Central memory CD8-positive, alpha-beta T cell (primary cell): ENCODE results near the gene CYBC1.

ENCODE experiments used
- ATAC-seq: fragments of 150-1000 bp; cut with Tn5 transposase; replicated peaks from 2 replicates; pipeline ENCODE4 v1.10.0; 2022; ENCODE audit warnings: mild to moderate bottlenecking, moderate FRiP score, moderate number of reproducible peaks; ENCODE audit not compliant: poor library complexity, severe bottlenecking; ENCODE audit errors: extremely low read depth
- DNase-seq, 2 donors: peaks; one replicate each; pipeline ENCODE4 v3.0.0; 2021; ENCODE audit warnings: low spot score in 2 of 2
- H3K27ac Mint-ChIP-seq: one replicate; pipeline ENCODE4 v1.8.0; 2022; ENCODE audit warnings: low read depth, mild to moderate bottlenecking, moderate library complexity, mixed read lengths
- H3K27me3 Mint-ChIP-seq: one replicate; pipeline ENCODE4 v1.8.0; 2022; ENCODE audit warnings: mixed read lengths
- H3K36me3 Mint-ChIP-seq: one replicate; pipeline ENCODE4 v1.8.0; 2022; ENCODE audit warnings: mild to moderate bottlenecking, moderate library complexity, mixed read lengths; ENCODE audit not compliant: insufficient read depth
- H3K4me1 Mint-ChIP-seq: one replicate; pipeline ENCODE4 v1.8.0; 2022; ENCODE audit warnings: mixed read lengths
- H3K4me3 Mint-ChIP-seq: one replicate; pipeline ENCODE4 v1.8.0; 2022; ENCODE audit warnings: mild to moderate bottlenecking, moderate library complexity, mixed read lengths
- H3K9me3 Mint-ChIP-seq: one replicate; pipeline ENCODE4 v1.8.0; 2022; ENCODE audit warnings: mixed read lengths

Gene CYBC1

GRCh38 chr17:82435103-82435502 lies 15.4 kb downstream of the CYBC1 start:
- H3K27me3 Mint-ChIP-seq, result no peaks in the 10 kb centered on the region
- H3K36me3 Mint-ChIP-seq, result peaks cover 4% of the 10 kb centered on the region
- no peak overlapping the region for H3K4me3 Mint-ChIP-seq
- DNase-seq (no peak), ATAC-seq (no peak)
- no peaks in the 10 kb centered on the region for H3K9me3 Mint-ChIP-seq
- H3K27ac Mint-ChIP-seq, result no peak overlapping the region
- H3K4me1 Mint-ChIP-seq, result peaks cover 7% of the 10 kb centered on the region

GRCh38 chr17:82434216-82434565 lies 16.4 kb downstream of the CYBC1 start:
- H3K27me3 Mint-ChIP-seq, result no peaks in the 10 kb centered on the region
- no peaks in the 10 kb centered on the region for H3K9me3 Mint-ChIP-seq
- H3K4me1 Mint-ChIP-seq, result peaks cover 16% of the 10 kb centered on the region
- H3K36me3 Mint-ChIP-seq, result peaks cover 4% of the 10 kb centered on the region
- ATAC-seq, result peak; percentile 67
- H3K4me3 Mint-ChIP-seq, result no peak overlapping the region
- no peak for DNase-seq
- no peak overlapping the region for H3K27ac Mint-ChIP-seq

- no peak for ATAC-seq
- peaks cover 16% of the 10 kb centered on the region for H3K4me1 Mint-ChIP-seq
- no peaks in the 10 kb centered on the region for H3K27me3 Mint-ChIP-seq
- no peak for DNase-seq
- peaks cover 4% of the 10 kb centered on the region for H3K36me3 Mint-ChIP-seq
- no peak overlapping the region for H3K27ac Mint-ChIP-seq
- no peak overlapping the region for H3K4me3 Mint-ChIP-seq
- no peaks in the 10 kb centered on the region for H3K9me3 Mint-ChIP-seq
Measured at GRCh38 chr17:82433560-82434215, 16.9 kb downstream of the CYBC1 start.

GRCh38 chr17:82432017-82432416 lies 18.5 kb downstream of the CYBC1 start:
- Mint-ChIP-seq H3K9me3 (no peaks in the 10 kb centered on the region), H3K4me1 (peaks cover 16% of the 10 kb centered on the region), H3K4me3 (no peak overlapping the region), H3K27me3 (no peaks in the 10 kb centered on the region), H3K36me3 (no peaks in the 10 kb centered on the region), H3K27ac (no peak overlapping the region)
- DNase-seq, result no peak
- ATAC-seq, result no peak

GRCh38 chr17:82429824-82430223 lies 20.7 kb downstream of the CYBC1 start:
- Mint-ChIP-seq H3K27ac (peak overlapping the region; percentile 1), H3K4me1 (peaks cover 17% of the 10 kb centered on the region), H3K36me3 (peaks cover 4% of the 10 kb centered on the region), H3K4me3 (no peak overlapping the region), H3K27me3 (no peaks in the 10 kb centered on the region), H3K9me3 (no peaks in the 10 kb centered on the region)
- no peak for DNase-seq
- ATAC-seq, result no peak

- DNase-seq, result no peak
- Mint-ChIP-seq H3K4me1 (peaks cover 18% of the 10 kb centered on the region), H3K36me3 (peaks cover 4% of the 10 kb centered on the region), H3K27me3 (no peaks in the 10 kb centered on the region), H3K27ac (no peak overlapping the region), H3K9me3 (no peaks in the 10 kb centered on the region), H3K4me3 (no peak overlapping the region)
- no peak for ATAC-seq
Measured at GRCh38 chr17:82428546-82428945, 22.0 kb downstream of the CYBC1 start.

- no peaks in the 10 kb centered on the region for H3K27me3 Mint-ChIP-seq
- no peak overlapping the region for H3K4me3 Mint-ChIP-seq
- no peak for DNase-seq
- H3K4me1 Mint-ChIP-seq, result peaks cover 18% of the 10 kb centered on the region
- no peaks in the 10 kb centered on the region for H3K9me3 Mint-ChIP-seq
- H3K27ac Mint-ChIP-seq, result peak overlapping the region; percentile 69
- peaks cover 19% of the 10 kb centered on the region for H3K36me3 Mint-ChIP-seq
- no peak for ATAC-seq
Measured at GRCh38 chr17:82424863-82425159, 25.7 kb downstream of the CYBC1 start.

- DNase-seq, result peak; percentile 33 to 43
- peaks cover 14% of the 10 kb centered on the region for H3K4me1 Mint-ChIP-seq
Measured at GRCh38 chr17:82424001-82424862, 26.3 kb downstream of the CYBC1 start.

GRCh38 chr17:82419540-82419939 lies 31.0 kb downstream of the CYBC1 start:
- peaks cover 22% of the 10 kb centered on the region for H3K36me3 Mint-ChIP-seq
- no peaks in the 10 kb centered on the region for H3K9me3 Mint-ChIP-seq
- peak overlapping the region; percentile 68 for H3K4me3 Mint-ChIP-seq
- peak overlapping the region; percentile 49 for H3K27ac Mint-ChIP-seq
- H3K27me3 Mint-ChIP-seq, result no peaks in the 10 kb centered on the region
- DNase-seq (no peak), ATAC-seq (no peak)
- H3K4me1 Mint-ChIP-seq, result peaks cover 27% of the 10 kb centered on the region

More at GRCh38 chr17:82424001-82424862, 26.3 kb downstream of the CYBC1 start:
- Mint-ChIP-seq H3K27ac (peak overlapping the region; percentile 69), H3K27me3 (no peaks in the 10 kb centered on the region), H3K9me3 (no peaks in the 10 kb centered on the region), H3K4me3 (no peak overlapping the region), H3K36me3 (peaks cover 21% of the 10 kb centered on the region)
- ATAC-seq, result no peak

- Mint-ChIP-seq H3K36me3 (peaks cover 24% of the 10 kb centered on the region), H3K9me3 (no peaks in the 10 kb centered on the region), H3K27me3 (no peaks in the 10 kb centered on the region), H3K4me1 (peaks cover 28% of the 10 kb centered on the region), H3K27ac (peak within 1 kb of the TSS; percentile 49), H3K4me3 (peak within 1 kb of the TSS; percentile 68)
- DNase-seq (peak; percentile 81 to 82), ATAC-seq (peak; percentile 87)
Measured at GRCh38 chr17:82418001-82418986, 32.3 kb downstream of the CYBC1 start, which contains the start of the genes HEXD and OGFOD3. TSS of gene HEXD (plus strand) at chr17:82418347. CDS start at chr17:82419800, 1,453 bp downstream. TSS of gene OGFOD3 (minus strand) at chr17:82418586. CDS start at chr17:82418485, 101 bp downstream.

- H3K27me3 Mint-ChIP-seq, result no peaks in the 10 kb centered on the region
- no peaks in the 10 kb centered on the region for H3K9me3 Mint-ChIP-seq
- ATAC-seq (no peak), DNase-seq (no peak)
- no peak overlapping the region for H3K4me3 Mint-ChIP-seq
- peaks cover 17% of the 10 kb centered on the region for H3K36me3 Mint-ChIP-seq
- H3K27ac Mint-ChIP-seq, result no peak overlapping the region
- peaks cover 28% of the 10 kb centered on the region for H3K4me1 Mint-ChIP-seq
Measured at GRCh38 chr17:82416771-82417170, 33.8 kb downstream of the CYBC1 start.

- Mint-ChIP-seq H3K9me3 (no peaks in the 10 kb centered on the region), H3K27ac (no peak overlapping the region), H3K36me3 (peaks cover 16% of the 10 kb centered on the region), H3K27me3 (no peaks in the 10 kb centered on the region), H3K4me1 (peaks cover 28% of the 10 kb centered on the region), H3K4me3 (no peak overlapping the region)
- ATAC-seq (no peak), DNase-seq (no peak)
Measured at GRCh38 chr17:82416264-82416663, 34.3 kb downstream of the CYBC1 start.
